HepG2 (cell line): ENCODE data around the gene GPAT3. TPM values are rescaled to one million over a fixed set of nuclear protein-coding genes. Genes with fewer than 3 reads are reported as not detected.

Experiments
- CHD4 ChIP-seq: fragments of 200-600 bp; sonication (generic); IDR thresholded peaks from 2 replicates; pipeline ENCODE4 v1.7.0; 2017; ENCODE audit warnings: mild to moderate bottlenecking, low read length, borderline replicate concordance
- CREM ChIP-seq, 2 experiments: sonication (generic) in 1 of 2; formaldehyde crosslinking in 1 of 2; IDR thresholded peaks; 2 replicates each; pipeline versions ENCODE4 v1.4.0 to v1.6.1; 2016 to 2020; ENCODE audit warnings: antibody characterized with exemption in 1 of 2, mild to moderate bottlenecking in 1 of 2, missing genetic modification reagents in 1 of 2
- ETV5 ChIP-seq: IDR thresholded peaks from 2 replicates; pipeline ENCODE4 v1.6.1; 2018; ENCODE audit warnings: missing biosample characterization, missing genetic modification reagents, inconsistent platforms, borderline replicate concordance
- GRHL1 ChIP-seq: sonication (generic); formaldehyde crosslinking; conservative IDR thresholded peaks from 2 replicates; pipeline ENCODE4 v1.8.0; 2022; ENCODE audit warnings: missing genetic modification reagents
- HNRNPH1 ChIP-seq: fragments of 200-400 bp; formaldehyde crosslinking; optimal IDR thresholded peaks from 2 replicates; pipeline ENCODE3; 2017; ENCODE audit warnings: mild to moderate bottlenecking, low read depth, low read length
- JUND ChIP-seq: sonication (generic); formaldehyde crosslinking; IDR thresholded peaks from 2 replicates; pipeline ENCODE4 v1.8.0; 2022; ENCODE audit warnings: mild to moderate bottlenecking, missing genetic modification reagents
- MTA3 ChIP-seq: sonication (generic); formaldehyde crosslinking; IDR thresholded peaks from 2 replicates; pipeline ENCODE4 v1.4.0; 2020; ENCODE audit warnings: missing genetic modification reagents
- MYPOP ChIP-seq: sonication (generic); formaldehyde crosslinking; IDR thresholded peaks from 2 replicates; pipeline ENCODE4 v1.8.1; 2023; ENCODE audit warnings: mild to moderate bottlenecking, moderate library complexity, missing genetic modification reagents
- NR2C2 ChIP-seq: sonication (generic); formaldehyde crosslinking; IDR thresholded peaks from 2 replicates; pipeline ENCODE4 v1.4.0; 2020; ENCODE audit warnings: missing genetic modification reagents, mild to moderate bottlenecking, moderate library complexity, borderline replicate concordance
- POGK ChIP-seq: sonication (generic); formaldehyde crosslinking; conservative IDR thresholded peaks from 2 replicates; pipeline ENCODE4 v1.8.0; 2022; ENCODE audit warnings: mild to moderate bottlenecking, moderate library complexity, missing genetic modification reagents
- THYN1 ChIP-seq: sonication (generic); formaldehyde crosslinking; IDR thresholded peaks from 2 replicates; pipeline ENCODE4 v1.8.1; 2023; ENCODE audit warnings: low read depth, mild to moderate bottlenecking, moderate library complexity, missing genetic modification reagents, borderline replicate concordance
- U2AF2 ChIP-seq: fragments of 200-400 bp; formaldehyde crosslinking; IDR thresholded peaks from 2 replicates; pipeline ENCODE4 v1.6.1; 2017; ENCODE audit warnings: low read depth, mild to moderate bottlenecking, low read length
- ZBTB8A ChIP-seq: sonication (generic); formaldehyde crosslinking; IDR thresholded peaks from 2 replicates; pipeline ENCODE4 v1.4.0; 2020; ENCODE audit warnings: mild to moderate bottlenecking, low read depth, missing genetic modification reagents, borderline replicate concordance
- ZKSCAN1 ChIP-seq: fragments of 150-350 bp; IDR thresholded peaks from 2 replicates; pipeline ENCODE4 v1.6.1; 2014; ENCODE audit warnings: low read length
- ZNF549 ChIP-seq: sonication (generic); formaldehyde crosslinking; IDR thresholded peaks from 2 replicates; pipeline ENCODE4 v1.5.0; 2020; ENCODE audit warnings: missing genetic modification reagents
- ZNF619 ChIP-seq: sonication (generic); formaldehyde crosslinking; IDR thresholded peaks from 2 replicates; pipeline ENCODE4 v1.4.0; 2020; ENCODE audit warnings: mild to moderate bottlenecking, missing genetic modification reagents
- ZNF7 ChIP-seq: IDR thresholded peaks from 2 replicates; pipeline ENCODE4 v1.6.1; 2016; ENCODE audit warnings: missing biosample characterization, missing genetic modification reagents
- ZNF709 ChIP-seq: sonication (generic); formaldehyde crosslinking; IDR thresholded peaks from 2 replicates; pipeline ENCODE4 v1.5.0; 2020; ENCODE audit warnings: mild to moderate bottlenecking, missing genetic modification reagents
- ZNF788 ChIP-seq: sonication (generic); formaldehyde crosslinking; IDR thresholded peaks from 2 replicates; pipeline ENCODE4 v1.5.0; 2020; ENCODE audit warnings: mild to moderate bottlenecking, missing genetic modification reagents, borderline replicate concordance
- polyA plus RNA-seq, 8 experiments: library from polyadenylated mRNA; depleted of rRNA in 3 of 8; stranded (reverse) in 7 of 8; unstranded in 1 of 8; fragments of >200 nt; fragmentation: Illumina TruSeq in 4 of 8; extraction: Trizol in 4 of 8; gene quantifications; 2 replicates each; pipeline versions ENCODE4 v1.2.1 to v1.2.3, GENCODE V29; 2011 to 2016; ENCODE audit warnings: low read depth in 4 of 8, missing spikeins in 1 of 8, mixed read lengths in 1 of 8; ENCODE audit not compliant: insufficient read depth in 1 of 8
- total RNA-seq, 5 experiments: library from RNA; depleted of rRNA; stranded (reverse); fragments of >200 nt; fragmentation: Illumina TruSeq; extraction: Trizol; gene quantifications; 2 replicates each; pipeline ENCODE4 v1.2.3, GENCODE V29; 2016; ENCODE audit warnings: low read depth in 1 of 5
- TF ChIP-seq, protein P1 (sequence below): sonication (generic); formaldehyde crosslinking; conservative IDR thresholded peaks from 2 replicates; pipeline ENCODE4 v1.4.0; 2020; ENCODE audit warnings: missing genetic modification reagents
- TF ChIP-seq, protein P2 (sequence below), 2 experiments: sonication (generic) in 1 of 2; formaldehyde crosslinking in 1 of 2; IDR thresholded peaks; 2 replicates each; pipeline versions ENCODE4 v1.5.1 to v1.6.1; 2011 to 2020; ENCODE audit warnings: borderline replicate concordance in 1 of 2, low read depth in 1 of 2, low read length in 1 of 2, mild to moderate bottlenecking in 1 of 2, missing genetic modification reagents in 1 of 2, moderate library complexity in 1 of 2

GPAT3 gene
- total and polyA plus RNA-seq, 2 of the 13 experiments (the other 11 are each of a cell fraction or from before 2014, with no cell fraction given), result 2.4 to 2.6 TPM

- TF ChIP-seq THYN1, result no peak
- TF ChIP-seq, protein P1, sequence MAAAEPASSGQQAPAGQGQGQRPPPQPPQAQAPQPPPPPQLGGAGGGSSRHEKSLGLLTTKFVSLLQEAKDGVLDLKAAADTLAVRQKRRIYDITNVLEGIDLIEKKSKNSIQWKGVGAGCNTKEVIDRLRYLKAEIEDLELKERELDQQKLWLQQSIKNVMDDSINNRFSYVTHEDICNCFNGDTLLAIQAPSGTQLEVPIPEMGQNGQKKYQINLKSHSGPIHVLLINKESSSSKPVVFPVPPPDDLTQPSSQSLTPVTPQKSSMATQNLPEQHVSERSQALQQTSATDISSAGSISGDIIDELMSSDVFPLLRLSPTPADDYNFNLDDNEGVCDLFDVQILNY (CRISPR knock-in tag), result no peak
- TF ChIP-seq HNRNPH1, result no peak
- TF ChIP-seq JUND (CRISPR knock-in tag), result peak; percentile 74
- 0 out of 2 replicates have a peak, but pooled peaks have one; percentile 17 for TF ChIP-seq ZNF788 (CRISPR knock-in tag)
- TF ChIP-seq MTA3 (CRISPR knock-in tag), result no peak
- TF ChIP-seq ZKSCAN1, result no peak
- TF ChIP-seq NR2C2, result no peak
- TF ChIP-seq GRHL1 (CRISPR knock-in tag), result no peak
- TF ChIP-seq ZNF709 (CRISPR knock-in tag), result no peak
- no peak for TF ChIP-seq CREM (IDR thresholded peaks at IDR 0.05)
- no peak for TF ChIP-seq CREM (CRISPR knock-in tag; IDR thresholded peaks at IDR 0.05)
- TF ChIP-seq POGK (CRISPR knock-in tag), result no peak
- no peak for TF ChIP-seq U2AF2
- TF ChIP-seq, protein P2, sequence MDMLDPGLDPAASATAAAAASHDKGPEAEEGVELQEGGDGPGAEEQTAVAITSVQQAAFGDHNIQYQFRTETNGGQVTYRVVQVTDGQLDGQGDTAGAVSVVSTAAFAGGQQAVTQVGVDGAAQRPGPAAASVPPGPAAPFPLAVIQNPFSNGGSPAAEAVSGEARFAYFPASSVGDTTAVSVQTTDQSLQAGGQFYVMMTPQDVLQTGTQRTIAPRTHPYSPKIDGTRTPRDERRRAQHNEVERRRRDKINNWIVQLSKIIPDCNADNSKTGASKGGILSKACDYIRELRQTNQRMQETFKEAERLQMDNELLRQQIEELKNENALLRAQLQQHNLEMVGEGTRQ (IDR thresholded peaks at IDR 0.05; ENCODE audit: low read depth, low read length), result no peak
- TF ChIP-seq, protein P2 (CRISPR knock-in tag; IDR thresholded peaks at IDR 0.05; ENCODE audit: borderline replicate concordance), result no peak
- TF ChIP-seq ZBTB8A (CRISPR knock-in tag), result no peak
- TF ChIP-seq ETV5, result no peak; the same call in 1 of the 2 replicates
- TF ChIP-seq ZNF7 (CRISPR knock-in tag), result no peak
- no peak for TF ChIP-seq ZNF549 (CRISPR knock-in tag)
- TF ChIP-seq MYPOP, result peak; percentile 95
- no peak for TF ChIP-seq CHD4
- TF ChIP-seq ZNF619 (CRISPR knock-in tag), result no peak
Measured at GRCh38 chr4:83535520-83536361, at the start of gene GPAT3 (continued).
